ENCODE results near the gene SSC5D.
"Not testable (repeated sequence)": the region's sequence is repeated elsewhere in the genome, so short reads cannot be mapped to it uniquely, and the experiment has no call there.

SSC5D gene

GRCh38 chr19:55528030-55528803 lies 40.0 kb downstream of the SSC5D start:
- no peaks in the 10 kb centered on the region for H3K4me1 ChIP-seq (ENCODE audit: insufficient read depth, low read length, poor library complexity, severe bottlenecking)
- no peaks in the 10 kb centered on the region for H4K20me1 ChIP-seq (ENCODE audit: insufficient read depth, low read length, poor library complexity, severe bottlenecking)
- H3K4me3 ChIP-seq (ENCODE audit: low read length, poor library complexity, severe bottlenecking) = no peak overlapping the region
- H3F3A ChIP-seq (ENCODE audit: low read depth) = no peaks in the 10 kb centered on the region
- TF ChIP-seq CTCF (conservative IDR thresholded peaks at IDR 0.05; ENCODE audit: low read length) (no peak), EZH2phosphoT487 (IDR thresholded peaks at IDR 0.05; ENCODE audit: borderline replicate concordance) (no peak)
- H3K9me2 ChIP-seq (replicated peaks; ENCODE audit: low read depth, low read length) = no peaks in the 10 kb centered on the region
- no peaks in the 10 kb centered on the region for H3K9me3 ChIP-seq (ENCODE audit: insufficient read depth, low read depth, low read length)
- no peak overlapping the region for H2AFZ ChIP-seq (ENCODE audit: low read length)
- H3K27me3 ChIP-seq (ENCODE audit: insufficient read depth, low read length, poor library complexity, severe bottlenecking) = no peaks in the 10 kb centered on the region
- H3K79me2 ChIP-seq (ENCODE audit: insufficient read depth, low read length) = no peaks in the 10 kb centered on the region
- no peak overlapping the region for H3K9ac ChIP-seq (ENCODE audit: low read depth, low read length, poor library complexity, severe bottlenecking)
- H3K36me3 ChIP-seq (ENCODE audit: insufficient read depth, low read length) = no peaks in the 10 kb centered on the region
- H3K4me2 ChIP-seq (ENCODE audit: low read depth, low read length, poor library complexity, severe bottlenecking) = no peak overlapping the region

GRCh38 chr19:55529636-55530234 lies 41.5 kb downstream of the SSC5D start:
- no peaks in the 10 kb centered on the region for H3K27me3 ChIP-seq (ENCODE audit: insufficient read depth, low read length, poor library complexity, severe bottlenecking)
- H4K20me1 ChIP-seq (ENCODE audit: insufficient read depth, low read length, poor library complexity, severe bottlenecking) = no peaks in the 10 kb centered on the region
- no peaks in the 10 kb centered on the region for H3K36me3 ChIP-seq (ENCODE audit: insufficient read depth, low read length)
- no peaks in the 10 kb centered on the region for H3K4me1 ChIP-seq (ENCODE audit: insufficient read depth, low read length, poor library complexity, severe bottlenecking)
- no peaks in the 10 kb centered on the region for H3K79me2 ChIP-seq (ENCODE audit: insufficient read depth, low read length)
- no peak overlapping the region for H3K9ac ChIP-seq (ENCODE audit: low read depth, low read length, poor library complexity, severe bottlenecking)
- H2AFZ ChIP-seq (ENCODE audit: low read length) = no peak overlapping the region
- H3K9me3 ChIP-seq (ENCODE audit: insufficient read depth, low read depth, low read length) = no peaks in the 10 kb centered on the region
- H3K4me2 ChIP-seq (ENCODE audit: low read depth, low read length, poor library complexity, severe bottlenecking) = no peak overlapping the region
- H3F3A ChIP-seq (ENCODE audit: low read depth) = no peaks in the 10 kb centered on the region
- TF ChIP-seq CTCF (conservative IDR thresholded peaks at IDR 0.05; ENCODE audit: low read length) = no peak
- no peak for TF ChIP-seq EZH2phosphoT487 (IDR thresholded peaks at IDR 0.05; ENCODE audit: borderline replicate concordance)
- no peak overlapping the region for H3K4me3 ChIP-seq (ENCODE audit: low read length, poor library complexity, severe bottlenecking)
- H3K9me2 ChIP-seq (replicated peaks; ENCODE audit: low read depth, low read length) = no peaks in the 10 kb centered on the region

DNA sequence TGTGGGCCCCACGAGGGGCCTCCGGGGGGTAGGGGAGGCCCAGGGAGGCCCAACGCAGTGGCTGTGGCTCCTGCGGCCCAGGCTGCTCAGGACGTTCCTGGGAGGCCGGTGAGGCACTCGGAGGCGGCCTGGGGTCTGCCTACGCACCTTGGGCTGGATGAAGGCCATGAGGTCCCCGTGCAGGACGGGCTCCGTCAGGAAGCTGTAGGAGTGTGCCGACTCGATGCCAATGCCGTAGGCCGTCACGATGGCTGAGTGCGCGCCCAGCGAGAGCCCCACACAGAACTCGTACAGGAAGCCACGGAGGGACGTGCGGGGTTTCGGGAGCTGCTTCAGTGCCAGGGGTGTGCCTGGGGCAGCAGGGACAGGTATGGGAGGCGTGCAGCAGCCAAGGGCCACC lies 42.8 kb downstream of the SSC5D start:
- Histone ChIP-seq H3K4me2 (ENCODE audit: low read depth, low read length, poor library complexity, severe bottlenecking) (no peak overlapping the region), H3F3A (ENCODE audit: low read depth) (no peaks in the 10 kb centered on the region), H3K4me3 (ENCODE audit: low read length, poor library complexity, severe bottlenecking) (no peak overlapping the region), H3K9ac (ENCODE audit: low read depth, low read length, poor library complexity, severe bottlenecking) (no peak overlapping the region), H3K9me2 (replicated peaks; ENCODE audit: low read depth, low read length) (no peaks in the 10 kb centered on the region), H3K36me3 (ENCODE audit: insufficient read depth, low read length) (no peaks in the 10 kb centered on the region), H2AFZ (ENCODE audit: low read length) (no peak overlapping the region), H4K20me1 (ENCODE audit: insufficient read depth, low read length, poor library complexity, severe bottlenecking) (no peaks in the 10 kb centered on the region), H3K79me2 (ENCODE audit: insufficient read depth, low read length) (no peaks in the 10 kb centered on the region), H3K9me3 (ENCODE audit: insufficient read depth, low read depth, low read length) (no peaks in the 10 kb centered on the region), H3K4me1 (ENCODE audit: insufficient read depth, low read length, poor library complexity, severe bottlenecking) (no peaks in the 10 kb centered on the region), H3K27me3 (ENCODE audit: insufficient read depth, low read length, poor library complexity, severe bottlenecking) (no peaks in the 10 kb centered on the region)
- TF ChIP-seq EZH2phosphoT487 (IDR thresholded peaks at IDR 0.05; ENCODE audit: borderline replicate concordance) = no peak
- no peak for TF ChIP-seq CTCF (conservative IDR thresholded peaks at IDR 0.05; ENCODE audit: low read length)

- not testable (repeated sequence) for H3K4me3 ChIP-seq (ENCODE audit: low read length, poor library complexity, severe bottlenecking); H3K4me1 ChIP-seq (ENCODE audit: insufficient read depth, low read length, poor library complexity, severe bottlenecking); H3F3A ChIP-seq (ENCODE audit: low read depth); H4K20me1 ChIP-seq (ENCODE audit: insufficient read depth, low read length, poor library complexity, severe bottlenecking); H3K79me2 ChIP-seq (ENCODE audit: insufficient read depth, low read length); H3K4me2 ChIP-seq (ENCODE audit: low read depth, low read length, poor library complexity, severe bottlenecking); H3K36me3 ChIP-seq (ENCODE audit: insufficient read depth, low read length); H3K9me2 ChIP-seq (replicated peaks; ENCODE audit: low read depth, low read length); H3K27me3 ChIP-seq (ENCODE audit: insufficient read depth, low read length, poor library complexity, severe bottlenecking); H3K9me3 ChIP-seq (ENCODE audit: insufficient read depth, low read depth, low read length); H2AFZ ChIP-seq (ENCODE audit: low read length); H3K9ac ChIP-seq (ENCODE audit: low read depth, low read length, poor library complexity, severe bottlenecking)
These were observed 46.0 kb downstream of the SSC5D start for GRCh38 chr19:55534280-55534679.

Data from Loucy (cell line).